Epithelial cell of proximal tubule (primary cell): ENCODE data around the gene LAMP5. TPM values are rescaled to one million over a fixed set of nuclear protein-coding genes. Genes with fewer than 3 reads are reported as not detected.

ENCODE experiments used
- DNase-seq: peaks from one replicate; pipeline ENCODE4 v3.0.0-alpha.2; 2011; ENCODE audit warnings: low read depth
- H3K4me3 ChIP-seq: 2 replicates; pipeline ENCODE4 v1.5.1; 2011; ENCODE audit warnings: low read depth, mild to moderate bottlenecking, low read length
- total RNA-seq: library from RNA; depleted of rRNA; stranded (reverse); fragments of >200 nt; gene quantifications from 2 replicates; pipeline ENCODE4 v1.2.3, GENCODE V29; 2015
- TF ChIP-seq, protein P1 (sequence below): conservative IDR thresholded peaks from 2 replicates; pipeline ENCODE4 v1.5.1; 2012; ENCODE audit warnings: low read depth, mild to moderate bottlenecking, low read length

The LAMP5 gene
- total RNA-seq, 1 donor from 2014 or later, result 0.06 TPM

DNA sequence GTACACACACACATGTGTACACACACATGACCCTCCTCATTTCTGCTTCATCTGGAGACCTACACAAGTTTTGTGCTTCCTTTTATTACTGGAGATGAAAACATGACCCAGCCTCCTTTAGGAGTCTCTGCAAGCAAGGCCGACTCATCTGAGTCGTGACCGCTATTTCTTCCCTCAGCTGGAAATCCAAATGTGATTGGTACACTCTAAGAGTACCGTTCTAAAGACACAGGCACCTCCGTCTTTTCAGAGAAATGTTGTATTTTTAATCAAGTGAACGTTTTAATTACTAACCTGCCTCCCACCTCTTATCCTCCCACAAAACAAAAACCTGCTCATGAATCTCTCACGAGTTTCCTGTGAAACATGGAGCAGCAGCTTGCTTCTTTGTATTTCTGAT is 63.0 kb downstream of the LAMP5 start:
- no peak overlapping the region for H3K4me3 ChIP-seq
- TF ChIP-seq, protein P1, sequence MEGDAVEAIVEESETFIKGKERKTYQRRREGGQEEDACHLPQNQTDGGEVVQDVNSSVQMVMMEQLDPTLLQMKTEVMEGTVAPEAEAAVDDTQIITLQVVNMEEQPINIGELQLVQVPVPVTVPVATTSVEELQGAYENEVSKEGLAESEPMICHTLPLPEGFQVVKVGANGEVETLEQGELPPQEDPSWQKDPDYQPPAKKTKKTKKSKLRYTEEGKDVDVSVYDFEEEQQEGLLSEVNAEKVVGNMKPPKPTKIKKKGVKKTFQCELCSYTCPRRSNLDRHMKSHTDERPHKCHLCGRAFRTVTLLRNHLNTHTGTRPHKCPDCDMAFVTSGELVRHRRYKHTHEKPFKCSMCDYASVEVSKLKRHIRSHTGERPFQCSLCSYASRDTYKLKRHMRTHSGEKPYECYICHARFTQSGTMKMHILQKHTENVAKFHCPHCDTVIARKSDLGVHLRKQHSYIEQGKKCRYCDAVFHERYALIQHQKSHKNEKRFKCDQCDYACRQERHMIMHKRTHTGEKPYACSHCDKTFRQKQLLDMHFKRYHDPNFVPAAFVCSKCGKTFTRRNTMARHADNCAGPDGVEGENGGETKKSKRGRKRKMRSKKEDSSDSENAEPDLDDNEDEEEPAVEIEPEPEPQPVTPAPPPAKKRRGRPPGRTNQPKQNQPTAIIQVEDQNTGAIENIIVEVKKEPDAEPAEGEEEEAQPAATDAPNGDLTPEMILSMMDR, result no peak
- no peak for DNase-seq

DNA sequence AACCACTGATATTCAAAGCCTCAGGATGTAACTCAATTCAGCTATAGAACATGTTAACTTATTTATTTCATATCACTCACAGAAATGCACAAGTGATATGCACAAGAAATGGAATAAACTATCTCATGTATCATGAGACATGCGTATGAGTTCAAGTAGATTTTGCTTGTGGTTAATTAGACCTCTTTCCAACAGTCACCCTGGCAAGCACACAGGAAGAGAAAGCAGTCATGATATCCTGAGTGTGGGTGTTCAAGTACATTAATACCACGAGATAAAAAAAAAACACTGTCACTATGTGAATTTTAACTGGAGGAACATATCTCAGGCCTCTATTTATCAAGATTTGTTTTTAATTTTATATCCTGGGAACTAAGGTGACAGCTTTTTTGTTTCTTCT is 64.2 kb downstream of the LAMP5 start:
- no peak for DNase-seq
- TF ChIP-seq, protein P1, result no peak
- H3K4me3 ChIP-seq, result no peak overlapping the region
